Smooth muscle cell (in vitro differentiated cells): ENCODE results near the gene PRPF4. TPM values are rescaled to one million over a fixed set of nuclear protein-coding genes. Genes with fewer than 3 reads are reported as not detected.

Source experiments
- DNase-seq: peaks from one replicate; lab custom pipeline; 2025; ENCODE audit not compliant: unreplicated experiment; lab: John Stamatoyannopoulos, UW
- H2AFZ ChIP-seq: fragments of 200-600 bp; sonication (generic); 2 replicates; pipeline ENCODE4 v1.6.0; 2016; ENCODE audit warnings: antibody characterized with exemption, low read depth, mild to moderate bottlenecking
- H3F3A ChIP-seq: fragments of 200-600 bp; sonication (generic); 2 replicates; pipeline ENCODE4 v1.6.0; 2017; ENCODE audit warnings: antibody characterized with exemption, low read depth
- H3K27ac ChIP-seq: fragments of 200-600 bp; sonication (generic); 2 replicates; pipeline ENCODE4 v1.5.1; 2016; ENCODE audit warnings: low read depth, mild to moderate bottlenecking
- H3K27me3 ChIP-seq: fragments of 200-600 bp; sonication (generic); 2 replicates; pipeline ENCODE4 v1.6.1; 2016; ENCODE audit warnings: low read depth, mild to moderate bottlenecking
- H3K36me3 ChIP-seq: fragments of 200-600 bp; sonication (generic); 2 replicates; pipeline ENCODE4 v1.5.1; 2016; ENCODE audit warnings: low read depth
- H3K4me1 ChIP-seq: fragments of 200-600 bp; sonication (generic); 2 replicates; pipeline ENCODE4 v1.5.1; 2016; ENCODE audit warnings: low read depth
- H3K4me2 ChIP-seq: fragments of 200-600 bp; sonication (generic); 2 replicates; pipeline ENCODE4 v1.6.0; 2016; ENCODE audit warnings: mild to moderate bottlenecking
- H3K4me3 ChIP-seq: fragments of 200-600 bp; sonication (generic); 2 replicates; pipeline ENCODE4 v1.5.1; 2016; ENCODE audit warnings: mild to moderate bottlenecking
- H3K79me2 ChIP-seq: fragments of 200-600 bp; sonication (generic); 2 replicates; pipeline ENCODE4 v1.6.0; 2016; ENCODE audit warnings: low read depth, mild to moderate bottlenecking
- H3K9ac ChIP-seq: fragments of 200-600 bp; sonication (generic); 2 replicates; pipeline ENCODE4 v1.6.0; 2016; ENCODE audit warnings: low read depth
- H3K9me3 ChIP-seq: fragments of 200-600 bp; sonication (generic); replicated peaks from 2 replicates; pipeline ENCODE4 v1.5.1; 2016; ENCODE audit warnings: low read depth
- H4K20me1 ChIP-seq: fragments of 200-600 bp; sonication (generic); 2 replicates; pipeline ENCODE4 v1.6.0; 2016; ENCODE audit warnings: low read depth
- CTCF ChIP-seq: fragments of 200-600 bp; sonication (generic); IDR thresholded peaks from 2 replicates; pipeline ENCODE4 v1.5.1; 2017; ENCODE audit warnings: borderline replicate concordance, mild to moderate bottlenecking, antibody characterized with exemption; ENCODE audit not compliant: insufficient read depth, poor library complexity, severe bottlenecking
- WGBS: methylation state at CpG from one replicate; pipeline ENCODE4 v1.1.7; 2016; ENCODE audit warnings: low lambda C conversion rate; 5-methylcytosine and 5-hydroxymethylcytosine counted together
- polyA plus RNA-seq: library from polyadenylated mRNA; unstranded; fragments of >200 nt; fragmentation: Nextera tagmentation; extraction: Ambion mirVana; gene quantifications from 2 replicates; pipeline ENCODE4 v1.2.1, GENCODE V29; 2016
- total RNA-seq: library from RNA; depleted of rRNA; stranded (reverse); fragments of >200 nt; gene quantifications from 2 replicates; pipeline ENCODE4 v1.2.3, GENCODE V29; 2014

Gene PRPF4
- total RNA-seq (18.5 and 22.9 TPM in 2 replicates), polyA plus RNA-seq (21.0 and 22.2 TPM in 2 replicates)

- H3K9ac ChIP-seq, result peak within 1 kb of the TSS; percentile 95
- under 1% methylated on average over 60 of the region's 63 CpGs for WGBS
- H3F3A ChIP-seq, result no peaks in the 10 kb centered on the region
- H2AFZ ChIP-seq, result peak within 1 kb of the TSS; percentile 85
- H3K4me1 ChIP-seq, result peaks cover 10% of the 10 kb centered on the region
- no peak for TF ChIP-seq CTCF
- H3K9me3 ChIP-seq, result no peaks in the 10 kb centered on the region
- peak; percentile 82 for DNase-seq
- peaks cover 36% of the 10 kb centered on the region for H3K79me2 ChIP-seq
- H3K36me3 ChIP-seq, result peaks cover 19% of the 10 kb centered on the region
- H4K20me1 ChIP-seq, result peaks cover 6% of the 10 kb centered on the region
- H3K4me2 ChIP-seq, result peak within 1 kb of the TSS; percentile 92
- H3K27me3 ChIP-seq, result no peaks in the 10 kb centered on the region
- peak within 1 kb of the TSS; percentile 93 for H3K27ac ChIP-seq
- peak within 1 kb of the TSS; percentile 70 for H3K4me3 ChIP-seq
These were observed at the start of gene PRPF4, which contains the start of gene CDC26 for GRCh38 chr9:113275157-113276131. TSS of gene PRPF4 (plus strand) at chr9:113275658. CDS start at chr9:113275744, 86 bp downstream. TSS of gene CDC26 (minus strand) at chr9:113275572. CDS start at chr9:113272507, 3,065 bp downstream.

- Histone ChIP-seq H2AFZ (no peak overlapping the region), H3F3A (peaks cover 7% of the 10 kb centered on the region), H3K9me3 (no peaks in the 10 kb centered on the region), H3K9ac (no peak overlapping the region), H4K20me1 (peaks cover 98% of the 10 kb centered on the region), H3K79me2 (peaks cover 86% of the 10 kb centered on the region), H3K4me1 (peaks cover 12% of the 10 kb centered on the region), H3K27me3 (no peaks in the 10 kb centered on the region), H3K4me3 (no peak overlapping the region), H3K36me3 (no peaks in the 10 kb centered on the region), H3K4me2 (no peak overlapping the region), H3K27ac (no peak overlapping the region)
- no peak for DNase-seq
- no peak for TF ChIP-seq CTCF
- WGBS, result 52% methylated on average over 1 of the region's 1 CpG
These were observed 48.0 kb upstream of the PRPF4 start for GRCh38 chr9:113227436-113227835.

- WGBS, result 76% methylated on average over 3 of the region's 3 CpGs
- H3K9me3 ChIP-seq, result no peaks in the 10 kb centered on the region
- H2AFZ ChIP-seq, result no peak overlapping the region
- no peak overlapping the region for H3K4me3 ChIP-seq
- no peaks in the 10 kb centered on the region for H3K27me3 ChIP-seq
- H3K27ac ChIP-seq, result no peak overlapping the region
- no peak overlapping the region for H3K4me2 ChIP-seq
- peaks cover 4% of the 10 kb centered on the region for H3F3A ChIP-seq
- H3K4me1 ChIP-seq, result peaks cover 6% of the 10 kb centered on the region
- no peaks in the 10 kb centered on the region for H3K36me3 ChIP-seq
- H3K79me2 ChIP-seq, result peaks cover 83% of the 10 kb centered on the region
- no peak for DNase-seq
- peaks cover 100% of the 10 kb centered on the region for H4K20me1 ChIP-seq
- no peak for TF ChIP-seq CTCF
- no peak overlapping the region for H3K9ac ChIP-seq
These were observed 47.3 kb upstream of the PRPF4 start for GRCh38 chr9:113228130-113228665.
